Measurements from ENCODE around the gene TBC1D5. TPM values are rescaled to one million over a fixed set of nuclear protein-coding genes. Genes with fewer than 3 reads are reported as not detected.

The TBC1D5 gene
- total RNA-seq, 1 experiment from 2014 or later: 26.1 TPM

DNA sequence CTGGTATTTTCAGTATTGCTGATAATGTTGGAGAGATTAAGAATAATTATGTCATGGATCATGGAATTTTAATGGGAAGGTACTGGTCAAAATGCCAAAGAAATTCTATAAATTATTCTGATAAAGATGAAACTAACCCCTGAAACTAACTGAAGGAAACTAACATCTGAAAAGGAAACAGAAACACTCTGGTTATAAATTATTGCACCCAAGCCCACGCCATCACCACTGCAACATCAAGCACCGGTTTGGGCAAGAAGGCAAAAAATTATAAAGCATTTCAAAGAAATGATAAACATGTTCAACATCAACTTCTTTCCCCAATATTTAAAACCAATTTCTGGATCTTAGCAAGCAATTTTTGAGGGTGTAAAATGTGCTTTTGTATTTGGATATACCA is 372.5 kb downstream of the TBC1D5 start:
- H3K27me3 Mint-ChIP-seq (ENCODE audit: low read depth): no peaks in the 10 kb centered on the region
- DNase-seq (ENCODE audit: low spot score): no peak
- ChIA-PET CTCF (no interaction called here), POLR2A (no interaction called here)
- TF ChIP-seq ZNF121 (CRISPR knock-in tag; IDR thresholded peaks at IDR 0.05) (no peak), FOXP1 (CRISPR knock-in tag; IDR thresholded peaks at IDR 0.05; ENCODE audit: borderline replicate concordance) (no peak), ESRRA (CRISPR knock-in tag; IDR thresholded peaks at IDR 0.05; ENCODE audit: borderline replicate concordance) (no peak)
- TF ChIP-seq, protein P1, sequence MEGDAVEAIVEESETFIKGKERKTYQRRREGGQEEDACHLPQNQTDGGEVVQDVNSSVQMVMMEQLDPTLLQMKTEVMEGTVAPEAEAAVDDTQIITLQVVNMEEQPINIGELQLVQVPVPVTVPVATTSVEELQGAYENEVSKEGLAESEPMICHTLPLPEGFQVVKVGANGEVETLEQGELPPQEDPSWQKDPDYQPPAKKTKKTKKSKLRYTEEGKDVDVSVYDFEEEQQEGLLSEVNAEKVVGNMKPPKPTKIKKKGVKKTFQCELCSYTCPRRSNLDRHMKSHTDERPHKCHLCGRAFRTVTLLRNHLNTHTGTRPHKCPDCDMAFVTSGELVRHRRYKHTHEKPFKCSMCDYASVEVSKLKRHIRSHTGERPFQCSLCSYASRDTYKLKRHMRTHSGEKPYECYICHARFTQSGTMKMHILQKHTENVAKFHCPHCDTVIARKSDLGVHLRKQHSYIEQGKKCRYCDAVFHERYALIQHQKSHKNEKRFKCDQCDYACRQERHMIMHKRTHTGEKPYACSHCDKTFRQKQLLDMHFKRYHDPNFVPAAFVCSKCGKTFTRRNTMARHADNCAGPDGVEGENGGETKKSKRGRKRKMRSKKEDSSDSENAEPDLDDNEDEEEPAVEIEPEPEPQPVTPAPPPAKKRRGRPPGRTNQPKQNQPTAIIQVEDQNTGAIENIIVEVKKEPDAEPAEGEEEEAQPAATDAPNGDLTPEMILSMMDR (IDR thresholded peaks at IDR 0.05): no peak
- TF ChIP-seq, protein P2, sequence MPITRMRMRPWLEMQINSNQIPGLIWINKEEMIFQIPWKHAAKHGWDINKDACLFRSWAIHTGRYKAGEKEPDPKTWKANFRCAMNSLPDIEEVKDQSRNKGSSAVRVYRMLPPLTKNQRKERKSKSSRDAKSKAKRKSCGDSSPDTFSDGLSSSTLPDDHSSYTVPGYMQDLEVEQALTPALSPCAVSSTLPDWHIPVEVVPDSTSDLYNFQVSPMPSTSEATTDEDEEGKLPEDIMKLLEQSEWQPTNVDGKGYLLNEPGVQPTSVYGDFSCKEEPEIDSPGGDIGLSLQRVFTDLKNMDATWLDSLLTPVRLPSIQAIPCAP (CRISPR knock-in tag; IDR thresholded peaks at IDR 0.05): no peak
- H3K4me3 Mint-ChIP-seq: no peak overlapping the region
- no peak overlapping the region for H3K27ac Mint-ChIP-seq
- no peaks in the 10 kb centered on the region for H3K4me1 Mint-ChIP-seq
- no peaks in the 10 kb centered on the region for H3K36me3 Mint-ChIP-seq
- H3K9me3 Mint-ChIP-seq: no peaks in the 10 kb centered on the region
- no peak for ATAC-seq

DNA sequence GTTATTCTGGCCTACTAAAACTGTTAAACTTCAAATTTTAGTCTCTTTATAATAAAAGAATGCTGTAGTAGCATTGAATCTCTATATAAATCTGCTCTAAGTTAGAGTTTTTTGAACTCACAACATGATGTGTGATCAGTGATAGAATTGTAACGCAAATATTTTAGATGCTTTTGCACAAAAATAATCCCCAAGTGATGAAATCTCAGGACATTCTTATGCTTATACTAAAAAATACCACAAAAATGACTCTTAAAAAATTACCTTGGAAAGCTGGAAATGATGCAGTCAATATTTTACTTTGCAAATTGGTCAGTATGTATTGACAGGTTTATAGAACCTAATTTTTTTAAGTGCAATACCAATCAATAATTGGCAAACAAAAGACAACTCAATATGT is 375.3 kb downstream of the TBC1D5 start:
- TF ChIP-seq HMGXB4 (CRISPR knock-in tag; IDR thresholded peaks at IDR 0.05): no peak
- TF ChIP-seq NR2C2 (CRISPR knock-in tag; IDR thresholded peaks at IDR 0.05): no peak
- TF ChIP-seq AR (CRISPR knock-in tag; IDR thresholded peaks at IDR 0.05): no peak
- no peak for TF ChIP-seq JAZF1 (CRISPR knock-in tag; IDR thresholded peaks at IDR 0.05)
- no peak for TF ChIP-seq FOXP1 (CRISPR knock-in tag; IDR thresholded peaks at IDR 0.05; ENCODE audit: borderline replicate concordance)
- no peak for TF ChIP-seq TP53 (CRISPR knock-in tag; IDR thresholded peaks at IDR 0.05)
- Mint-ChIP-seq H3K4me3 (no peak overlapping the region), H3K27ac (no peak overlapping the region), H3K4me1 (no peaks in the 10 kb centered on the region), H3K27me3 (ENCODE audit: low read depth) (no peaks in the 10 kb centered on the region), H3K9me3 (no peaks in the 10 kb centered on the region), H3K36me3 (no peaks in the 10 kb centered on the region)
- DNase-seq (ENCODE audit: low spot score) (no peak), ATAC-seq (no peak)
- ChIA-PET POLR2A (interaction anchor here (0.6 kb wide), 1 partner anchor 39 kb away, joined by 3 read pairs; no protein-coding TSS in a partner anchor), CTCF (no interaction called here)

DNA sequence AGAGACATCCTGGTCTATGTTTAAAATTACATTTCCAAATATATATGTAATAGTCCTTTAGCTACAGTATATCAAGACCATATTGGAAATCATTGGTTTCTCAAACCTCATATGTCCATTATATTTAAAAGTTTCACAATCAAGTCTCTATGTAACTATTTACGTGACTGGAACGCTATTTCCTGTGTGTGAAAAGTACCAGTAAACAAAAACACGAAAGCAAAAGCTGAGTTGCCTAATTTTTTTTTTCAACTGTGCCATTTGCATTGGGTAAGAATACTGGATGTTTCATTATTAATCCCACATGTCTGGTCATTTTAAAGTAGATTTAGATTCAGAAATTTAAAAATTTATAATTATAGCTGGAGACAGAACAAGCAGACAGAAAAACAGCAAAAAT is 381.4 kb downstream of the TBC1D5 start:
- Mint-ChIP-seq H3K36me3 (no peaks in the 10 kb centered on the region), H3K27ac (no peak overlapping the region), H3K9me3 (no peaks in the 10 kb centered on the region), H3K4me3 (no peak overlapping the region), H3K4me1 (peaks cover 9% of the 10 kb centered on the region), H3K27me3 (ENCODE audit: low read depth) (no peaks in the 10 kb centered on the region)
- DNase-seq (ENCODE audit: low spot score) (no peak), ATAC-seq (no peak)
- ChIA-PET CTCF (no interaction called here), POLR2A (no interaction called here)
- TF ChIP-seq E2F5 (CRISPR knock-in tag; IDR thresholded peaks at IDR 0.05): no peak
- no peak for TF ChIP-seq ESRRA (CRISPR knock-in tag; IDR thresholded peaks at IDR 0.05; ENCODE audit: borderline replicate concordance)
- no peak for TF ChIP-seq JUN (CRISPR knock-in tag; IDR thresholded peaks at IDR 0.05)
- no peak for TF ChIP-seq CREB1 (CRISPR knock-in tag; IDR thresholded peaks at IDR 0.05)
- no peak for TF ChIP-seq ZNF425 (CRISPR knock-in tag; conservative IDR thresholded peaks at IDR 0.05)
- TF ChIP-seq NR3C1 (CRISPR knock-in tag; conservative IDR thresholded peaks at IDR 0.05; ENCODE audit: low read depth): no peak
- TF ChIP-seq ZNF532 (CRISPR knock-in tag; IDR thresholded peaks at IDR 0.05; ENCODE audit: borderline replicate concordance): no peak
- no peak for TF ChIP-seq RORB (CRISPR knock-in tag; IDR thresholded peaks at IDR 0.05)

Measured in WTC11 (cell line).